WERI-Rb-1 (cell line): ENCODE measurements around the gene TMEM72.

ENCODE experiments used
- DNase-seq: peaks from one replicate; pipeline ENCODE4 v3.0.0-alpha.2; 2020
- H3K27ac ChIP-seq: fragments of 250-450 bp; sonication (Bioruptor Pico); 2 replicates; pipeline ENCODE4 v1.5.1; 2020; ENCODE audit warnings: mild to moderate bottlenecking, moderate library complexity
- H3K27me3 ChIP-seq: fragments of 250-450 bp; sonication (Bioruptor Pico); 2 replicates; pipeline ENCODE4 v1.5.1; 2021; ENCODE audit warnings: mild to moderate bottlenecking, low read depth, moderate library complexity; ENCODE audit not compliant: insufficient read depth, severe bottlenecking
- H3K36me3 ChIP-seq: fragments of 250-450 bp; sonication (Bioruptor Pico); 2 replicates; pipeline ENCODE4 v1.5.1; 2020; ENCODE audit warnings: mild to moderate bottlenecking, moderate library complexity
- H3K4me3 ChIP-seq: 2 replicates; pipeline ENCODE4 v1.5.1; 2011; ENCODE audit warnings: low read depth, mild to moderate bottlenecking, control low read depth, low read length
- H3K9me3 ChIP-seq: fragments of 250-450 bp; sonication (Bioruptor Pico); 2 replicates; pipeline ENCODE4 v1.5.1; 2021; ENCODE audit warnings: mild to moderate bottlenecking, moderate library complexity; ENCODE audit not compliant: severe bottlenecking
- TF ChIP-seq, protein P1 (sequence below): IDR thresholded peaks from 2 replicates; pipeline ENCODE4 v1.5.1; 2011; ENCODE audit warnings: low read depth, mild to moderate bottlenecking, control low read depth, inconsistent platforms, low read length

Gene TMEM72

DNA sequence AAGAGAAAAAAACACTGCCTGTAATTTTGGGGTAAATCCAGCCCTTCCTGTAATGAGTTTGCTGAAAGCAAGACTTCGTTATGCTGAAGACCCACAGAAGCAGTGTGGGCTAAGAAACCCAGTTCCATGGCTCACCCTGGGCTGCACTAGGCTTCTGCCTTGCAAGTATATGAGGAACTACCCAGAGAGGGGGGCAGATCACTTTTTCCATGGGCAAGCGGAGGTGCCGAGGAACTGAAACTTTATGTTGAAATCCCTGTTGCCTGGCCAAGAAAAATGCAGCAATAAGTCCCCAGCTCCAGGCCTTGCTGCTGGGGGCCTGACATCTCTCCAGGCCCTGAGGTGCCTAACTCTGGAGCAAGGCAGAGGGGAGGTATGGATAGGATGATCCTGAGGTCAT lies 57.0 kb downstream of the TMEM72 start:
- no peaks in the 10 kb centered on the region for H3K9me3 ChIP-seq
- H3K4me3 ChIP-seq = no peak overlapping the region
- DNase-seq = no peak
- H3K27ac ChIP-seq = no peak overlapping the region
- TF ChIP-seq, protein P1, sequence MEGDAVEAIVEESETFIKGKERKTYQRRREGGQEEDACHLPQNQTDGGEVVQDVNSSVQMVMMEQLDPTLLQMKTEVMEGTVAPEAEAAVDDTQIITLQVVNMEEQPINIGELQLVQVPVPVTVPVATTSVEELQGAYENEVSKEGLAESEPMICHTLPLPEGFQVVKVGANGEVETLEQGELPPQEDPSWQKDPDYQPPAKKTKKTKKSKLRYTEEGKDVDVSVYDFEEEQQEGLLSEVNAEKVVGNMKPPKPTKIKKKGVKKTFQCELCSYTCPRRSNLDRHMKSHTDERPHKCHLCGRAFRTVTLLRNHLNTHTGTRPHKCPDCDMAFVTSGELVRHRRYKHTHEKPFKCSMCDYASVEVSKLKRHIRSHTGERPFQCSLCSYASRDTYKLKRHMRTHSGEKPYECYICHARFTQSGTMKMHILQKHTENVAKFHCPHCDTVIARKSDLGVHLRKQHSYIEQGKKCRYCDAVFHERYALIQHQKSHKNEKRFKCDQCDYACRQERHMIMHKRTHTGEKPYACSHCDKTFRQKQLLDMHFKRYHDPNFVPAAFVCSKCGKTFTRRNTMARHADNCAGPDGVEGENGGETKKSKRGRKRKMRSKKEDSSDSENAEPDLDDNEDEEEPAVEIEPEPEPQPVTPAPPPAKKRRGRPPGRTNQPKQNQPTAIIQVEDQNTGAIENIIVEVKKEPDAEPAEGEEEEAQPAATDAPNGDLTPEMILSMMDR = no peak
- no peaks in the 10 kb centered on the region for H3K27me3 ChIP-seq
- H3K36me3 ChIP-seq = peaks cover 11% of the 10 kb centered on the region

- Histone ChIP-seq H3K36me3 (peaks cover 11% of the 10 kb centered on the region), H3K9me3 (no peaks in the 10 kb centered on the region), H3K27ac (no peak overlapping the region), H3K27me3 (no peaks in the 10 kb centered on the region), H3K4me3 (no peak overlapping the region)
- TF ChIP-seq, protein P1 = no peak
- no peak for DNase-seq
Measured at GRCh38 chr10:44968500-44969400, 57.6 kb downstream of the TMEM72 start.

- Histone ChIP-seq H3K27me3 (no peaks in the 10 kb centered on the region), H3K27ac (no peak overlapping the region), H3K9me3 (no peaks in the 10 kb centered on the region), H3K36me3 (peaks cover 11% of the 10 kb centered on the region), H3K4me3 (no peak overlapping the region)
- no peak for DNase-seq
- TF ChIP-seq, protein P1 = no peak
Measured at GRCh38 chr10:44969854-44970253, 58.7 kb downstream of the TMEM72 start.

GRCh38 chr10:44970812-44971395 lies 59.8 kb downstream of the TMEM72 start:
- Histone ChIP-seq H3K27ac (no peak overlapping the region), H3K27me3 (no peaks in the 10 kb centered on the region), H3K4me3 (no peak overlapping the region), H3K9me3 (no peaks in the 10 kb centered on the region), H3K36me3 (peaks cover 11% of the 10 kb centered on the region)
- TF ChIP-seq, protein P1 = no peak
- DNase-seq = no peak

- TF ChIP-seq, protein P1 = no peak
- Histone ChIP-seq H3K27me3 (no peaks in the 10 kb centered on the region), H3K9me3 (no peaks in the 10 kb centered on the region), H3K4me3 (no peak overlapping the region), H3K27ac (no peak overlapping the region), H3K36me3 (peaks cover 14% of the 10 kb centered on the region)
- DNase-seq = no peak
Measured at GRCh38 chr10:44971434-44971833, 60.3 kb downstream of the TMEM72 start.
